Glomerular visceral epithelial cell (primary cell): ENCODE results near the gene ARNT2.

Experiments used
- DNase-seq: peaks from one replicate; pipeline ENCODE4 v3.0.0-alpha.2; 2016; ENCODE audit errors: extremely low spot score

ARNT2 gene

DNA sequence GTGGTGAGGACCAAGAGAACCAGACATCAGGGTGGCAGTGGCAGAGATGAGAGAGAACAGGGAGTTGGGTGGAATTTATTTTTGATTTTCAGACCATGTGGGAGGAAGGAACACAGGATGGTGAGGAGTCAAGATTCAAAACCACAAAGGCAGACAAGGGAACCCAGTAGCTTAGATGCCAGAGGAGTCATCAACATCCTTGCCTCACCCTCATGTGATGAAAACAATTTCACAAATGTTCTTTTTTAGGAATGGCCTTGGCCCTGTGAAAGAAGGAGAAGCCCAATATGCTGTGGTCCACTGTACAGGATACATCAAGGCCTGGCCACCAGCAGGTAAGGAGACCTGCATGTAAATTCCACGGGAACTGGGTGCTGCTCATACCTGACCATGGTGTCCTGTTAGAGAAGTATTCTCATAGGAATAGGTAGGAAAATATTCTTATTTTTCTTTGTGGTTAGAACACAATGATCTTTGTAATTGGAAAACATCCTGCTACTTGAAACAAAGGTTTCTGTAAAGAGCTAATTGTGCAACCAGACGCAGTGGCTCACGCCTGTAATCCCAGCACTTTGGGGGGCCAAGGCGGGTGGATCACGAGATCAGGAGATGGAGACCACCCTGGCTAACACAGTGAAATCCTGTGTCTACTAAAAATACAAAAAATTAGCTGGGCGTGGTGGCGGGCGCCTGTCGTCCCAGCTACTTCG, 110.0 kb downstream of the ARNT2 start:
- peak; percentile 22 for DNase-seq

DNA sequence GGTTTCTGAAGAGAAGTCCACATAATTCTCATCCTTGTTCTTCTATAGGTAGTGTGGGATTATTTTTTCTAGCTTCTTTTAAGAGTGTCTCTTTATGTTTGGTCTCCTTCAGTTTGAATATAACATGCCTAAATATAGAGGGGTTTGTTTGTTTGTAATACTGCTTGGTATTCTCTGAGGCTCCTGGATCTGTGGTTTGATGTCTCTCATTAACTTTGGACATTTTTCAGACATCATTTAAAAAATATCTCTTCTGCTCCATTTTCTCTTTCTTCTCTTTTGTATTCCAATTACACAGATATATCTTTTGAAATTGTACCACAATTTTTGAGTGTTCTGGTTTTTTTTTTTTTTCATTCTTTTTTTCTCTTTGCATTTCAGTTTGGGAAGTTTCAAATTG, 113.1 kb downstream of the ARNT2 start:
- DNase-seq: no peak

DNA sequence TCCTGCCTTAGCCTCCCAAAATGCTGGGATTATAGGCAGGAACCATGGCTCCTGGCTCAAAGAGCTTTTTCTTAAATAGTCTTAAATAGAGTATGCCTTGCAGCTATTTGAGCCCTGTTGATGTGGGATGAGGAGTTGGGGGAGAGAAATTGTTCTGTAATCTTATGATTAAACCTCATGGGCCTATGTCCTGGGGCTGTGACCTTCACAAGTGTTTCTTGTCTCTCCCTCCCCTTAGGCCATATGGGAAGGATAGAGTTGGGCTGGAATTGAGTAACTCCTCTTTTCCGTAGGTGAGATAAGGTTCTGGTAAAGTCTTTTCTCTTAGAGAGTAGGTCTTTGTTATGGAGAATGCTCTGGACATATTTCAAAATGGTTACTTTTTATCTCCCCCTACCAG, 114.3 kb downstream of the ARNT2 start:
- DNase-seq: no peak

DNA sequence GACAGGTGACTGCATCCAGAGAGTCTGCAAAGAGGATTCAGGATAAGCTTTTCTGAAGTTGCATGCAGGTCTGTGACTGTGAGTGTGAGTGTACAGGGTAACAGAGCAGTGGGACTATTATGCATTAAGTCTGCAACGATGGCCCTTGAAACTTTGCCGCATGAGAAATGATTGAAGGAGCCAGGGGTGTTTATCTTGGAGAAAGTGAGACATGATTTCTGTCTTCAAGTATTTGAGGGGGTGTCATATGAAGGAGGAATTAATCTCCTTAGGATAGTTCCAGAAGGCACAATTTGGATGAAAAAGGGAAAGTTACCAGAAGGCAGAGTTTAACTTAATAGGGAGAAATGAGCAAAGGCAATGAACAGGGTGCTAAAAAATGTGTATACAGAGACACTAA, 119.6 kb downstream of the ARNT2 start:
- no peak for DNase-seq

- DNase-seq: no peak
These were observed 121.7 kb downstream of the ARNT2 start for GRCh38 chr15:80525853-80526252.

DNA sequence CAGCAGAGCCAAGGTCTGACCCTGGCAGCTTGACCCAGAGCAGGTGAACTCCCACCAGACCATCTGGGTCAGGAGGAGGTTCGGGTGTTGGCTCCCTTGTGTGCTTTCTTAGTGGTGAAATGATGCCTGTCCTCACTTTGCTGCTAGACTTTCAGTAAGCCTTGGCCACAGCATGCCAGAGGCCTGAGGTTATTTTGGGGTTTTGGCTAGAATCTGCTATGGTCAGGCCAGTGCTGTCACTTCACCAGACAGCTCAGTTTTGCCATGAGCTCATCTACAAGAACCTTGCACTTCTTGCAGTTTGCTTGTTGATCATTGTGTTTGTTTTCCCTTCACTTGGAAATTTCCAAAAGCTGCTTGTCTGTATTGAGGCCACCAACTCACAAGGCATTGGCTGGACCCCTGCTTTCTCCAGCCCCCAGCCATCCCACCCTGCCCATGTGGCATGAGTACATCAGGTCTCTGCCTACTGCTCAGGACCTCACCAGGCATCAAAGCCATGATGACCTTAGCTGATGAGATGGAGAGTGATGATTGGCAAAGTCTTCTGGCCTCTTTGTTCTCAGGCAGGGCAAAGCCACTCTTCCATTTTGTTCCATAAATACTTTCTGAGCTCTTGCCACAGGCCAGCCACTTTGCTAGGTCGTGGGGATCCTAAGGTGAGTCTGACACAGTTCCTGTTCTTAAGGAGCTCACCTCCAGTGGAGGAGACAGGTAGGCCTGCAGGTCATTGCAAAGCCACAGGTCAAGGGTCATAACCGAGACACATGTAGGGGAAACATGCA, 122.6 kb downstream of the ARNT2 start:
- DNase-seq: peak; percentile 46

- no peak for DNase-seq
These were observed 123.2 kb downstream of the ARNT2 start for GRCh38 chr15:80527406-80527805.

DNA sequence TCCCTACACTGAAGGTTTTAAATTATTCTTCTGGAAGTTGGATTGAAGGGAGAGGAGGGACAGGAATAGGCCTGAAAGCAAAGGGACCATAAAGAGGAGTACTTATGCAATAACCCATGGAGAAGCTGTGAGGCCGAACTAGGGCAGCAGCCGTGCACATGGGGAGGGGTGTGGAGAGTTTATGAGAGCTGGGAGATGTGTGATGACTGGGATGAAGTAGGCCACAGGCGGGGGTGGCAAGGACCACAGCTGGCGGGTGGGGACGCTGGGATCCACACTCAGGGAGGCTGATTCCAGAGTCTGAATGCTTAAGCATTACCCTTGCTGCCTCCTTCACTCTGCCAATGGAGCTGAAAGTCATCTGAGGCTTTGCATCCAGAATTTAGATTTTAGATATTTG, 123.8 kb downstream of the ARNT2 start:
- DNase-seq: no peak

GRCh38 chr15:80530737-80531365, 126.7 kb downstream of the ARNT2 start:
- DNase-seq: no peak

DNA sequence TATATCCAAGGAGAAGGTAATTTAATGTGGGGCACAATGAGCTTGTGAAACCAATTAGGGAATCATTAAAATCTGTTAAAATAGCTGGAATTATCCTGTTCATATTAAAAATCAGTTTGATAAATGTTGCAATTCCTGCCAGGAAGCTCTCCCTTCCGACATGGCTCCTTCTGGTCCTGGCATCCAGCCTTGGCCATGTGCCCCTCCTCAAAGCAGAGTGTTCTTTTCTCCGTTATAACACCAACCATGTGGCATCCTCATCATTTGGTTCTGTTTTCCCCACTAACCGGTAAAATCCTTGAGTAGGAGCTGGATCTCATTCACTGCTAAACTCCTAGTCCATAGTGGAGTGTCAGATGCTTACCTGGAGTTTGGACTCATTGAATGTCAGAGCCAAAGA, 127.2 kb downstream of the ARNT2 start:
- DNase-seq: no peak

DNA sequence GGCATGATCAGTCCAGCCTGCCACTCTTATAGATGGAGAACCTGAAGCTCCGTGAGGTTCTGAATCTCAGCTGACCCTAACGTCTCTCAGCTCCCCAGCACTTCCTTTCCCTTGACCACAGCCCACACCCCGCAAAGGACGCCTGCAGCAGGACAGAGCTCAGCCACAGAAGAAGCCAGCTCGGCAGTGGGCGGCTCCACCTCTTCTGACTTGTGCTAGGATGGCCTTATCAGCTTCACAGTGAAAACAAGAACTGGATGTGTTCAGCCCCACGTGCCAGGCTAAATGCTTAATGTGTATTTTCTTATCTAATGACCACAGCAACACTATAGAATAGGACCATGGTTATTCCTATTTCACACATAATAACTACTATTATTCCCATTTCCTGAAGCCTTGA, 127.6 kb downstream of the ARNT2 start:
- no peak for DNase-seq

DNA sequence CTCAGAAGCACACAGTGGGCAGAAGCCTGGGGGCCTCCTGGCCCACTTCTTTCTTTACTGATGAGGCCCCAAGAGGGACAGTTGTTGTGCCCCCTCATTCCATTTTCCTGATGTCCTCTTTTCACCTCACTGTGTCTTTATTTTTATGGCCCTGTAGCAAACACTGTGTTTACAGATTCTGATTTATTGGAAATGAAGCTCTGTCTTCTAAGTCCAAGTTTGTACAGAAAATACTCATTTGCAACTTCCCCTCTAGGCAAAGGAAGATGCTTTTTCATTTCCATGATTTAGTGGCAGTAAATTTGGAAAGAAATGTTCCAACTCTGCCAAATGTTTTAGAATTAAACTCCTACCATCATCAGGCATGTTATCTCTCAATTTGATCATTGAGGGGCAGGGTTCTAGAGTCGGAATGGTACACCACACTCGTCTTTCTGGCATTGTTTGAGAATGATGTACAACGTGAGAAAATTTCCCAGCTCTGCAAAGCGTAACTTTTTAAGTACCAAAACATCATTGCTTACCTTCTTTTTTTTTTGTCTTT, 129.7 kb downstream of the ARNT2 start:
- no peak for DNase-seq

GRCh38 chr15:80536231-80536630, 132.0 kb downstream of the ARNT2 start:
- DNase-seq: no peak

DNA sequence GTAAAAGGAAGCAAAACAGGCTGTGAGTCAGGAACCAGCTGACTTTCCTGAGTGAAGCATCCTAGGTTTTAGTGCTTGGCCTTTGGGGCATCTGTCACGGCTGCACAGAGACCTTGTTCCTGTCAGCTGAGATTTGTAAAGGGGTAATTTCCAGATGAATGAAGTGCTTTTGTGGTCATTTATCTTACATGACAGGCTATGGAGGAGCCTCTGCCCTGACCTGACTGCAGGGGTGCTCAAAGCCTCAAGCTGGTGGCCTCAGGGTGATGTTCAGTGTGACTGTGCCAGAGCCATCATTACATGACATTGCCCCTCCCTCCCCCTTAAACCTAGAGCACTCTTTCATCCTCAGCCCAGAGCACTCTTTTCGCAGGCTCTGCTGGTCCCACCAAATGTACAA, 132.5 kb downstream of the ARNT2 start:
- DNase-seq: no peak

DNA sequence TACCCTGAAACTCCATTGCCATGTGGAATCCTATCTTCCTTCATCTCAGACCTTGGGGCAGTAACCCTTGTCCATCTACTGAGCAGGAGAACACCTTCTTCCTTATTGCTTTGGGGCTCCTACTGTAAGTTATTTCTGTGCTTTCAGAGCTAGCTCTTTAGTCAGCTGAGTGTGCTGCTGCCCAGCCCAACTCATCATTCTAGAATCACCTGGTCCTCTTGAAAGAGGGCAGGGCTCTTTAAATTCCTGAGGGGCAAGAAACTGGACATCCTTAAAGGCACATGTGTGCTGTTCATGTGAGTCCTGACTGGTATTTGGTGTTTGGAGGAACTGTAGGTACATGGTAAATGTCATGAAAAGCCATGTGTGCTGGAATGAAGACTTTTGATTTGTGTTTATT, 140.9 kb downstream of the ARNT2 start:
- no peak for DNase-seq

GRCh38 chr15:80547264-80547663, 143.1 kb downstream of the ARNT2 start:
- DNase-seq: no peak

DNA sequence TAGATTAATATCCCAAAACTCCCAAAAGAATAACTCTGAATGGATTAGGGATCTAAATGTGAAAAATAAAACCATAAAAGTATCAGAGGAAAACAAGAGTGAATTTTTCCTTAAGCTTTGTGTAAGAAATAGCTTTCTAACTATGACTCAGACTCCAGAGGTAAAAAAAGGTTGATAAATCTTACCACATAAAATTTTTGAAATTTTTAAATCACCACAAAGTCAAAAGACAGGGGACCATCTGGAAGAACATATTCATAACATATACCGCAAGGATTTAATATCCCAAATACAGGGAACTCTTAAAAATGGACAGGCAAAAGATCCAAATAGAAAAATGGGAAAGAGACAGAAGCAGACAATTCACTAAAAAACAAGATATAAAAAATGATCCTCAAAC, 145.0 kb downstream of the ARNT2 start:
- DNase-seq: peak; percentile 65

- no peak for DNase-seq
These were observed 145.5 kb downstream of the ARNT2 start for GRCh38 chr15:80549654-80550053.

DNA sequence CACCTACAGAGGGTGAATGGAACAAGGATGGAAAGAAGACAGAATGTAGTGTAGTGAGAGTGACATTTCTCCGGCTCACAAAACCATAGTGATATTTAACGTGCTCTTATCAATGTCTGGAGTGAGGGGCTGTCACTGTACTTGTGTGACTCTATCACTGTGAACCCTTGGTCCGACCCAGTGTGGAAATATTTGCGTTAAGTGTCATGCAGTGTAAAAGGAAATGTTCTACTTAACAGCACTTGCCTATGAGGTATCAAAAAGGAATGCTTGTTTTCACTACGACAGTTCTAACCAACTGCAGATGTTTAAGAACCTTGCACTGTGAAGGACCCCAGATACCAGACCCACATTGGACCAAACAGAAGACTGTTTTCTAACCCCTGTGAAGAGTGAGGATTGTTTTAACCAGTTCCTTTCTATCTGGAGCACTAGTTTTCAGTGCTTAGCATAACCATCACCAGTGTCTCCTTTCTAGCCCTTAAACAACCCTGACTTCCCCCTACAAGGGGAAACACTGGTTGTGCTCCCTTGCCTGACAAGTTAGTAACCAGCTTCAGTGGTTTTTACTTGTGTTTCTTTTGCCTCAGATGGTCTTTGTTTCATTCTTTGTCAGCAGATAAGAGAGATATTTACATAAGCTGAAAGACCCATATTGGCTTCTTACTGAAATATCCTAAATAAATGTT, 146.2 kb downstream of the ARNT2 start:
- peak; percentile 88 for DNase-seq

GRCh38 chr15:80550908-80551260, 146.7 kb downstream of the ARNT2 start:
- peak; percentile 39 for DNase-seq

DNA sequence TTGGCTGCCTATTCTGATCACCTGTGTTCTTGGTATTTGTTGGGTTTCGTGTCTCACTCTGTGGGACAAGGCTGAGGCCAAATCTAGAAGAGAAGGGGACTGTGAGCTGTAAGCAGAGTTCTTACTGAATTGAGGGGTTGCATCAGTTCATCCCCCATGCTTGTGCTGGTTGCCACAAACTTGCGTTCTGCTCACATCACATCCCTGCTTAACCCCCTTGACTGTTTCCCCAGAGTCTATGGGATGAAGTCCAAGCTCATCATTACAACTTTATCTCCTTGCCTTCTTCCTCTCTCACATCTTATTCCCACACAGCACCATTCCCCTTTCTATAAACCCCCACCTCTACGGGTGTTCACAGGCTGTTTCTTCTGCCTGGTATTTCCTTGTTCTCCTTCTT, 147.2 kb downstream of the ARNT2 start:
- DNase-seq: no peak

- DNase-seq: no peak
These were observed 150.4 kb downstream of the ARNT2 start for GRCh38 chr15:80554560-80554959.
